Activated CD4-positive, alpha-beta T cell treated with anti-CD3 and anti-CD28 coated beads, Interleukin-2, amount 10 ng/mL, durations not matched to agents 7 days and 5 days (primary cell): Measurements from ENCODE around the gene PPFIA2. TPM values are rescaled to one million over a fixed set of nuclear protein-coding genes. Genes with fewer than 3 reads are reported as not detected.

ENCODE experiments used
- CTCF ChIA-PET: fragments of 350-600 bp; sonication (Branson Sonifier 250); formaldehyde crosslinking; loops from one replicate; lab custom pipeline; 2021; ENCODE audit warnings: antibody characterized with exemption; lab: Charles Lee
- POLR2A ChIA-PET: fragments of 350-600 bp; sonication (Branson Sonifier 250); formaldehyde crosslinking; loops from one replicate; lab custom pipeline; 2021; ENCODE audit warnings: antibody characterized with exemption; lab: Charles Lee
- DNase-seq: peaks from one replicate; pipeline ENCODE4 v3.0.0-alpha.2; 2020
- H3K27ac Mint-ChIP-seq: one replicate; pipeline ENCODE4 v1.8.0; 2021; ENCODE audit warnings: mild to moderate bottlenecking, moderate library complexity, mixed read lengths
- H3K27me3 Mint-ChIP-seq: one replicate; pipeline ENCODE4 v1.8.0; 2021; ENCODE audit warnings: mixed read lengths
- H3K36me3 Mint-ChIP-seq: one replicate; pipeline ENCODE4 v1.8.0; 2021; ENCODE audit warnings: low read depth, mixed read lengths
- H3K4me1 Mint-ChIP-seq: one replicate; pipeline ENCODE4 v1.8.0; 2021; ENCODE audit warnings: mixed read lengths
- H3K4me3 Mint-ChIP-seq: one replicate; pipeline ENCODE4 v1.8.0; 2021; ENCODE audit warnings: mild to moderate bottlenecking, moderate library complexity, mixed read lengths
- H3K9me3 Mint-ChIP-seq: one replicate; pipeline ENCODE4 v1.8.0; 2021; ENCODE audit warnings: mixed read lengths
- total RNA-seq, 2 experiments: library from RNA; stranded (reverse); gene quantifications; one replicate each; pipeline ENCODE4 v1.2.3, GENCODE V29; 2021

PPFIA2 gene
- total RNA-seq, 2 experiments from 2014 or later = not detected

DNA sequence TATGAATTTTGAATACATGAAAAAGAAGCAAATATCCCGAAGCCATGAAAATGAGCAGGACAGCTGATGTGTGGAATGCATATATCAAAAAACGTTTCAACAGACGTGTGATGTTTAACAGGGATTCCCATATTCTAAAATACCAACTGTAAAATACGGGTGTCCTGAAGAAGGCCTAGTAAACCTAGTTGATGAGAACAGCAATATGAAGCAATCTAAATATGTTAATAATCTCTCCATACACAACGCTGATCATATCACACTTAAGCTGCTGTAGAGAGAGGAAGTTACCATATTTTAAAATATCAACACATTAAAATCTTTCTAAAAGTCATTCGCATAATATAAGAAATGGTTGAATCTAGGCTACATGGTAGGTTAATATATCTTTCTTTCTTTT, 317.5 kb downstream of the PPFIA2 start:
- no peak overlapping the region for H3K4me3 Mint-ChIP-seq
- no peaks in the 10 kb centered on the region for H3K9me3 Mint-ChIP-seq
- no peak for DNase-seq
- H3K27me3 Mint-ChIP-seq = no peaks in the 10 kb centered on the region
- H3K27ac Mint-ChIP-seq = no peak overlapping the region
- POLR2A ChIA-PET = no interaction called here
- no peaks in the 10 kb centered on the region for H3K4me1 Mint-ChIP-seq
- CTCF ChIA-PET = no interaction called here
- H3K36me3 Mint-ChIP-seq = no peaks in the 10 kb centered on the region

GRCh38 chr12:81440001-81440400, 319.1 kb downstream of the PPFIA2 start:
- Mint-ChIP-seq H3K27me3 (no peaks in the 10 kb centered on the region), H3K9me3 (no peaks in the 10 kb centered on the region), H3K4me1 (no peaks in the 10 kb centered on the region), H3K4me3 (no peak overlapping the region), H3K27ac (no peak overlapping the region), H3K36me3 (no peaks in the 10 kb centered on the region)
- ChIA-PET CTCF (no interaction called here), POLR2A (no interaction called here)
- no peak for DNase-seq

- no peaks in the 10 kb centered on the region for H3K4me1 Mint-ChIP-seq
- H3K9me3 Mint-ChIP-seq = no peaks in the 10 kb centered on the region
- H3K36me3 Mint-ChIP-seq = no peaks in the 10 kb centered on the region
- CTCF ChIA-PET = no interaction called here
- DNase-seq = no peak
- no peaks in the 10 kb centered on the region for H3K27me3 Mint-ChIP-seq
- no peak overlapping the region for H3K27ac Mint-ChIP-seq
- H3K4me3 Mint-ChIP-seq = no peak overlapping the region
- POLR2A ChIA-PET = no interaction called here
These were observed 319.8 kb downstream of the PPFIA2 start for GRCh38 chr12:81439344-81439743.

- Mint-ChIP-seq H3K4me3 (no peak overlapping the region), H3K9me3 (no peaks in the 10 kb centered on the region), H3K27me3 (no peaks in the 10 kb centered on the region), H3K4me1 (no peaks in the 10 kb centered on the region), H3K27ac (no peak overlapping the region), H3K36me3 (no peaks in the 10 kb centered on the region)
- DNase-seq = no peak
- ChIA-PET CTCF (no interaction called here), POLR2A (no interaction called here)
These were observed 342.1 kb downstream of the PPFIA2 start for GRCh38 chr12:81417056-81417455.

GRCh38 chr12:81416571-81416970, 342.6 kb downstream of the PPFIA2 start:
- no peaks in the 10 kb centered on the region for H3K36me3 Mint-ChIP-seq
- no peak for DNase-seq
- H3K27me3 Mint-ChIP-seq = no peaks in the 10 kb centered on the region
- no peak overlapping the region for H3K4me3 Mint-ChIP-seq
- ChIA-PET CTCF (no interaction called here), POLR2A (no interaction called here)
- no peak overlapping the region for H3K27ac Mint-ChIP-seq
- no peaks in the 10 kb centered on the region for H3K9me3 Mint-ChIP-seq
- H3K4me1 Mint-ChIP-seq = no peaks in the 10 kb centered on the region

DNA sequence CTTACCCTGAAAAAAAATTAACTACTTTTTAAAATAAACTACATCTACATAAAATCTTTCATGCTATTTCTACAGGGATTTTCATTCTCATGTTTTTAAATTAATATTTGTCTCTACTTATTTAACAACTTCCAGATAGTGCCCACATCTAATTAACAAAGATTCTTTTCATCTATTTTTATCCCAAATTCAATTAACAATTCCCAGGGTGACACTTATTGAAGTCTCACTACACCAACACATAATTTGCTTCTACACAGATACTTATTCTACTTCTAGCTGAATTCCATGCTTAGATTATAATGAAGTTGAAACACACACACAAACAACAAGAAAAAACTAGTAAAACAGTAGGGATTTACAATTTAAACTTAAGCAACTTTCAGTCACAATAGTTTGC, 344.7 kb downstream of the PPFIA2 start:
- H3K4me3 Mint-ChIP-seq = no peak overlapping the region
- no peak for DNase-seq
- ChIA-PET CTCF (no interaction called here), POLR2A (no interaction called here)
- H3K27ac Mint-ChIP-seq = no peak overlapping the region
- H3K4me1 Mint-ChIP-seq = no peaks in the 10 kb centered on the region
- no peaks in the 10 kb centered on the region for H3K9me3 Mint-ChIP-seq
- no peaks in the 10 kb centered on the region for H3K36me3 Mint-ChIP-seq
- H3K27me3 Mint-ChIP-seq = no peaks in the 10 kb centered on the region

- Mint-ChIP-seq H3K4me1 (no peaks in the 10 kb centered on the region), H3K9me3 (no peaks in the 10 kb centered on the region), H3K4me3 (no peak overlapping the region)
These were observed 346.2 kb downstream of the PPFIA2 start for GRCh38 chr12:81412940-81413339.

GRCh38 chr12:81403348-81403747, 355.8 kb downstream of the PPFIA2 start:
- no peaks in the 10 kb centered on the region for H3K36me3 Mint-ChIP-seq
- POLR2A ChIA-PET = no interaction called here
- H3K9me3 Mint-ChIP-seq = no peaks in the 10 kb centered on the region
- no peaks in the 10 kb centered on the region for H3K4me1 Mint-ChIP-seq
- H3K27me3 Mint-ChIP-seq = no peaks in the 10 kb centered on the region
- H3K27ac Mint-ChIP-seq = no peak overlapping the region
- H3K4me3 Mint-ChIP-seq = no peak overlapping the region
- no peak for DNase-seq
- CTCF ChIA-PET = no interaction called here

More at GRCh38 chr12:81412940-81413339, 346.2 kb downstream of the PPFIA2 start:
- no peaks in the 10 kb centered on the region for H3K27me3 Mint-ChIP-seq
- POLR2A ChIA-PET = no interaction called here
- DNase-seq = no peak
- no peak overlapping the region for H3K27ac Mint-ChIP-seq
- CTCF ChIA-PET = no interaction called here
- H3K36me3 Mint-ChIP-seq = no peaks in the 10 kb centered on the region

DNA sequence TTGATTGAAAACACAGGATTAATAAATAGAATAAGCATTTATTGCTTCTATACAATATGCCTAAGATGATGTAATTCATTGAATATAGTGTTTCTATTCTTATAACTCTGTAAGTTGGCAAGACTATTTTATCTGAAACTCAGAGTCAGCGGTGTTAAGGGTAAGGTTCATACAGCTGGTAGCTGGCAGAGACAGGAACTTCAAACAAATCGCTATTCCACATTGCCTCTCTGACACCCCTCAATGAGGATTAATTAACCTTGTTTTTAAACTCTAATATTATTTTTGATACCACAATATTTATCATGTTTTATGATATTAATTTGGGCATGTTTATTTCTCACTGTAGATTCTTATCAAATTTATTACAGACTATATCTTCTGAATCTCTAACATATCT, 357.9 kb downstream of the PPFIA2 start:
- Mint-ChIP-seq H3K4me3 (no peak overlapping the region), H3K4me1 (no peaks in the 10 kb centered on the region), H3K27me3 (no peaks in the 10 kb centered on the region), H3K36me3 (no peaks in the 10 kb centered on the region), H3K9me3 (no peaks in the 10 kb centered on the region), H3K27ac (no peak overlapping the region)
- ChIA-PET CTCF (no interaction called here), POLR2A (no interaction called here)
- no peak for DNase-seq

GRCh38 chr12:81400024-81400423, 359.1 kb downstream of the PPFIA2 start:
- ChIA-PET POLR2A (no interaction called here), CTCF (no interaction called here)
- no peaks in the 10 kb centered on the region for H3K27me3 Mint-ChIP-seq

GRCh38 chr12:81395431-81395830, 363.7 kb downstream of the PPFIA2 start:
- H3K4me3 Mint-ChIP-seq = no peak overlapping the region
- no peaks in the 10 kb centered on the region for H3K36me3 Mint-ChIP-seq
- ChIA-PET CTCF (no interaction called here), POLR2A (no interaction called here)
- H3K4me1 Mint-ChIP-seq = no peaks in the 10 kb centered on the region
- DNase-seq = no peak
- H3K9me3 Mint-ChIP-seq = no peaks in the 10 kb centered on the region
- no peaks in the 10 kb centered on the region for H3K27me3 Mint-ChIP-seq
- no peak overlapping the region for H3K27ac Mint-ChIP-seq

More at GRCh38 chr12:81400024-81400423, 359.1 kb downstream of the PPFIA2 start:
- no peak for DNase-seq
- Mint-ChIP-seq H3K9me3 (no peaks in the 10 kb centered on the region), H3K4me1 (no peaks in the 10 kb centered on the region), H3K36me3 (no peaks in the 10 kb centered on the region), H3K27ac (no peak overlapping the region), H3K4me3 (no peak overlapping the region)

GRCh38 chr12:81389550-81390099, 369.5 kb downstream of the PPFIA2 start:
- CTCF ChIA-PET = no interaction called here
- no peaks in the 10 kb centered on the region for H3K9me3 Mint-ChIP-seq
- H3K4me1 Mint-ChIP-seq = no peaks in the 10 kb centered on the region
- H3K27ac Mint-ChIP-seq = no peak overlapping the region
- H3K27me3 Mint-ChIP-seq = no peaks in the 10 kb centered on the region
- DNase-seq = no peak
- POLR2A ChIA-PET = no interaction called here
- H3K4me3 Mint-ChIP-seq = no peak overlapping the region
- no peaks in the 10 kb centered on the region for H3K36me3 Mint-ChIP-seq

GRCh38 chr12:81386101-81386500, 373.0 kb downstream of the PPFIA2 start:
- H3K27me3 Mint-ChIP-seq = no peaks in the 10 kb centered on the region
- no peak overlapping the region for H3K4me3 Mint-ChIP-seq
- H3K27ac Mint-ChIP-seq = no peak overlapping the region
- ChIA-PET POLR2A (no interaction called here), CTCF (no interaction called here)
- no peaks in the 10 kb centered on the region for H3K36me3 Mint-ChIP-seq
- no peaks in the 10 kb centered on the region for H3K4me1 Mint-ChIP-seq
- no peaks in the 10 kb centered on the region for H3K9me3 Mint-ChIP-seq
- no peak for DNase-seq

DNA sequence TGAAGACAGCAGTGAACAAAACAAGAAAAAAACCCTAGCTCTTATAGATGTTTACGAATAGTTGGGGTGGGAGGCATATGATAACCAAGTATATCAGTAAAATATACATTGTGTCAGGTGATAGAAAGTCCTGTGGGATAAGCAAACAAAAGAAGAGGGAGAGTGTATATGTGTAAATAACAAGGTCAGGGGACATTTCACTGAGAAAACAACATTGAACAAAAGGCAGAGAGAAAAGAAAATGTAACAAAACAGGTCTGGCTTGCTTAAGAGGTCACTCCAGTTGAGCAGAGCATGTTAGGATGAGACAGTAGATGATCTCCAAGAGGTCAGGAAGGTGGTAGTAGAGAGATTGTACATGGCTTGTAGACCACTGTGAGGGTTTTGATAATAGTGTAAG, 377.2 kb downstream of the PPFIA2 start:
- POLR2A ChIA-PET = no interaction called here
- no peaks in the 10 kb centered on the region for H3K4me1 Mint-ChIP-seq

More for the DNA sequence above, 377.2 kb downstream of the PPFIA2 start:
- no peak for DNase-seq
- Mint-ChIP-seq H3K36me3 (no peaks in the 10 kb centered on the region), H3K27me3 (no peaks in the 10 kb centered on the region), H3K9me3 (no peaks in the 10 kb centered on the region), H3K27ac (no peak overlapping the region), H3K4me3 (no peak overlapping the region)
- CTCF ChIA-PET = no interaction called here
